HG02973 (cell line): ENCODE measurements around the gene HOXA11.

Source experiments
- ATAC-seq: cut with Tn5 transposase; IDR thresholded peaks from one replicate; pipeline ENCODE4 v1.9.1; 2021; ENCODE audit warnings: moderate library complexity; ENCODE audit not compliant: unreplicated experiment

HOXA11 gene

DNA sequence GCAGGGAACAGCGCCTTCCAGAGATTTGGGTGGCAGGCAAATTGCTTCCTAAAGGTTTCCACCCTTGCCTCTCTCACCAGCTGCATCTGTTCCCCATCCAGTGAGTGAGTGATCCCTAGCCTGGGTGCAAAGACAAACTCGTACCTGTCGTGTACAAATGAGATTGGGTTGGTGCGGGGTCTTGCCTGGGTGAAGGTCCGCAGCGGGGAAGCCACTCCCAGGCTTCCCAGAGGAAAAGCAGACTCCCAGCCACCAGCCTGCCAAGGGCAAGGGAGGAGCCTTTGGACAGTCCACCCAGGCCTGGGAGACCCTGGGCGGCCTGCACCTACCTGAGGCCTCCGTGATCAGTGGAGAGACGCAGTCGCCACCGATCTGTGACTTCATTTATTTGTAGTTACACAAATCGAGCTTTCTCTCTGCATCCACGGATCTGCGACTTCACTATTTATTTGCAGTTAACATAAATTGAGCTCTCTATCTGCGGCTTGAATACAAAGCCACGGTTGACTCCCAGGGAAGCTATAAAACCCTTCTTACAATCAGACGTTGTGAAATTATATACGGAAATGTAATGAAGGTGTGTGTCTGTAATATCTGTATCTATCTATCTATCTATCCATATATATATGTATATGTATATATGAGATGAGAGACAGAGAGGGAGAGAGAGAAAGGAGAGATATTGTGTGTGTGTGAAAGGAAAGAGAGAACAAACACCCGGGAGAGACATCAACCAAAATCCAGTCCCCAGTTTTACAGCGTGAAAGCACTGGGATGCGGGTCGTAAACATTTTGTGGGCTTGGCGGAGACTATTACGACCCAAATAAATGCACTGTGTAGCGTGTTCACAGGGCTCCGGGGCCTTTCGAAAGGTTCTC, 25.5 kb downstream of the HOXA11 start:
- no peak for ATAC-seq

DNA sequence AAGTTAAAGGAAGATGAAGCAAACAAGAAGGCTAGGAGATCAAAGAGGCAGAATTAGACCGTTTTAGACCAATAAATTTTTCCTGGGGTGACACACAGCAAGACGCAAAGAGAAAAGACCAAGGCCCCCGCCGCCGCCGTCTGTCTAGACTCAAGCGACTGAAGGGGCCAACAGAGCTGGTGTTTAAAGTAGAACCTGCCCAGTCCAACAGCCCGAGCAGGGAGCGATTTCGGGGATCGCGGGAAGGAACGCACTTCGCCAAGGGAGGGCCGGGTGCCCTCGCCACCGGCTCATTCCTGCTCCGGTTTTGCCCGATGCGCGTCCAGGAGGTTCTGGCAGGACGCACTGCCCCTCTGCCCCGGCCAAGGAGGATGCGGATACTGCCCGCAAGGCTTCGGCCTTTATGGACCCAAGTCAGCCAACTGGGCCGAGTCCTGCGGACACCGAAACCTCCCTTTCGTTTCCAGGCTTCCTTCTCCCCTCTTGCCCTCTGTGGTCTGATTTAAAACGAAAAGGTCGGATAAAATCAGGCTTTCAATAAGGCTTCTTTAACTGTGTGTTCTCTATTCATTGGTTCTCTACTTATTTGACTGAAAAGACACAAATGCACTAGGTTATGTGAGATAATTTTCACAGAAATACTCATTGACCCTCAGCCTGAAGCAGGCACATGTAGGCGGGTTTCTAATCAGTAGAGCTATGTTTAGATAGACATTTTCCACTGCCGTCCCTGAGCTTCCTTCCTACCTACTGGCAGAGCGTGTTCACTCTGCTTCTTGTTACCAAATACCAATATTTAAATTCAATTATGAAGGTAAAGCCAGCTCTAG, 26.4 kb downstream of the HOXA11 start:
- no peak for ATAC-seq

DNA sequence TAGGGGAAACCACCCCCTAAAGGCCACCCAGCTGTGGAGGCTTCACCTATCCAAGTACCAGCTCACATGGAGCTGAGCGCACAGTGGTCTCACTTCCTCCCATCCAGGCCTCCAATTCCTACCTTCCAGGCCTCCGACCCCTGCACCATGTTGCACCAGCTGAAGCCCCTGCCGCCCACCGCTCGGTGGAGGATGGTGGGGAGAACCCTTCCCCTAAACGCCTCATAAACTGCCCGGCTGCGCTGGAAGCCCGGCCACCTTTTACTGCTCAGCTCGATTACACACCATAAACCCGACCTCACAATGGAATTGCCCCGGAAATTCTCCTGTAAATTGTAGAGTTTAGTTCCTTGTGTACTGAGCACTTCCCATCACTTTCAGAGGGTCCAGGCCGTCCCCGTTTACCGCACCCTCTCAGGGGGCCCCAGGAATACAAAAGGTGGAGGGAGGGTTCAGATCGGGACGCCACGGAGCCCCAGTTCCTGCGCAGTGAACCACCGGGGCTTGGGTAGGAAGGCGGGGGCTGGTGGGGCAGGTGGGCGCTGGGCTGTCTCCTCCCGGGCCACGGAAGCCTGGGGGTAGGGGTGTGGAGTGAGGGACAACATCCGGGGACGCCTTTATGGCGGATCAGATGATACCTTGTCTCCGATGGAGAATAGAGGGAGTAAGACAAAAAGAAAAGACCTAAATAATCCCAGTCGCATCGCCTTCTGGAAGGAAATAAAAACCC, 27.2 kb downstream of the HOXA11 start:
- ATAC-seq, result no peak

DNA sequence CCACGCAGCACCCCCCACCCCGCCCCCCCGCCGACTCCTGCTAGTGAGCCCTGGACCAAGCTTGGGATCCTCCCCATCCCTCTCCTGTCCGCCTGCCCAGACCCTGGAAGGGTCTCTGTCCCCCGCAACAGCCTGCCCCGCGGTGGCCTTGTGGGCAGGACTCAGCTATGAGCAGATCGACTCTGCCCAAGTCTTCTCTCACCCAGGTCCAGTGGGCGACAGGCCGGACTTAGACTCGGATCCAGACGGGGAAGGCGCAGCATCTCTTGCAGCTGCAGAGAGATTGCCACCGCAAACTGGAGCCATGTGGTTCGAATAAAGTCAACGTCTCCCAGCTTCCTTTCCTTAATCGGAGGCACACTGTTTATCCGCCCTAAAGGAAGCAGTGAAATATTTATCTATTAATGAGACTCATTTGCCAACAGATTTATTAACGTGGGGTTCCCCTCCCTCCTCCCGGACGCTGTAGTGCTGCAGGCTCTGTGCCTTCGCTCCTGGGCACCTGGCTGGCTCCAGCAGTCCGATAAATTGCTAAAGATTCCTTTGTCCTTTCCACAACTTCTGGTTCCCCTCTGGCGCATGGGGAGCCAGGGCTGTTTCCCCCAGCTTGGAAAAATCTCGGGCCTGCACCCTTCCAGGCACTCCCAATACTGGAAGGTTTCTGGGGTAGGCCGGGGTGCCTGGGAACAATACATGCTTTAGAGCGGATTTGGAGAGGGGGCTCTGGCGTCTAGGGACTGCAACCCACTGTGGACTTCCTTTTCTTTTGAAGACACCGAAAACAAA, 27.9 kb downstream of the HOXA11 start:
- ATAC-seq, result no peak

DNA sequence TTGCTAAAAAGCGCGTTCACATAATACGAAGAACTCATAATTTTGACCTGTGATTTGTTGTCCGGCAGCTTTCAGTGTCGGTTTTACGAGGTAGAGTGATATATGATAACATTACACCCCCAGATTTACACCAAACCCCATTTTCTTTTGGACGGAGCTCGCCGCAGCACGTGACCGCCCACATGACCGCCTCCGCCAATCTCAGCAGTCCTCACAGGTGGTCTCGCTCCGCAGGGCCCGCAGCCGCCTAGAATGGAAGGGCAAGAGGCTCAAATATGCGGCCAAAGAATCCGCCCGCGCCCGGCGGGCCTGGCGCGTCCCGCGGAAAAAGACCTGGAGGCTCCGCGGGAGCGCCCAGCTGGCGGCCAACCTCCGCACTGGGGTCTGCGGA, 28.5 kb downstream of the HOXA11 start, which contains the start of gene HOXA7:
TSS of gene HOXA7 (minus strand) at position 168 of the 391 bp plus-strand sequence. CDS start at position 38, 130 bp downstream.
- ATAC-seq, result no peak

DNA sequence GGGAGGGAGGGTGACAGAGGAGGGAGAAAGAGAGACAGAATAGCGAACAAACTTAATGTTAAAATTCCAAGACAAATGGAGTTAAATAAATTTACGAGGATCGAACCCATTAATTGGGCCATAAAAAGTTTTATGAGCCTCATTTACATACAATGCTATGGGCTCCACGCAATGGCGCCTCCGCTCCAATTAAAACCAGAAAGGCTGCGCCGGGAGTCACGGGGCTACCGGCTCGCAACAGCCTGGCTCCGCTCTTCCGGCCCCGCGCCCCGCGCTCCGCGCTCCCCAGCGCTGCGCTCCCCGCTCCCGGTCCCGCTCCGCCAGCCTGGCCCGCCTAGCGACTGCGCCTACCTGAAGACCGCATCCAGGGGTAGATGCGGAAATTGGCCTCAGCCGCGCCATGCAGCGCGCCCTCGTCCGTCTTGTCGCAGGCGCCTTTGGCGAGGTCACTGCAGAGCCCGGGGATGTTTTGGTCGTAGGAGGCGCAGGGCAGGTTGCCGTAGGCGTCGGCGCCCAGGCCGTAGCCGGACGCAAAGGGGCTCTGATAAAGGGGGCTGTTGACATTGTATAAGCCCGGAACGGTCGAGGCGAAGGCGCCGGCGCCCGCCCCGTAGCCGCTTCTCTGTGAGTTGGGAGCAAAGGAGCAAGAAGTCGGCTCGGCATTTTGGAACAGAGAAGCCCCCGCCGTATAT, 29.1 kb downstream of the HOXA11 start:
- no peak for ATAC-seq

DNA sequence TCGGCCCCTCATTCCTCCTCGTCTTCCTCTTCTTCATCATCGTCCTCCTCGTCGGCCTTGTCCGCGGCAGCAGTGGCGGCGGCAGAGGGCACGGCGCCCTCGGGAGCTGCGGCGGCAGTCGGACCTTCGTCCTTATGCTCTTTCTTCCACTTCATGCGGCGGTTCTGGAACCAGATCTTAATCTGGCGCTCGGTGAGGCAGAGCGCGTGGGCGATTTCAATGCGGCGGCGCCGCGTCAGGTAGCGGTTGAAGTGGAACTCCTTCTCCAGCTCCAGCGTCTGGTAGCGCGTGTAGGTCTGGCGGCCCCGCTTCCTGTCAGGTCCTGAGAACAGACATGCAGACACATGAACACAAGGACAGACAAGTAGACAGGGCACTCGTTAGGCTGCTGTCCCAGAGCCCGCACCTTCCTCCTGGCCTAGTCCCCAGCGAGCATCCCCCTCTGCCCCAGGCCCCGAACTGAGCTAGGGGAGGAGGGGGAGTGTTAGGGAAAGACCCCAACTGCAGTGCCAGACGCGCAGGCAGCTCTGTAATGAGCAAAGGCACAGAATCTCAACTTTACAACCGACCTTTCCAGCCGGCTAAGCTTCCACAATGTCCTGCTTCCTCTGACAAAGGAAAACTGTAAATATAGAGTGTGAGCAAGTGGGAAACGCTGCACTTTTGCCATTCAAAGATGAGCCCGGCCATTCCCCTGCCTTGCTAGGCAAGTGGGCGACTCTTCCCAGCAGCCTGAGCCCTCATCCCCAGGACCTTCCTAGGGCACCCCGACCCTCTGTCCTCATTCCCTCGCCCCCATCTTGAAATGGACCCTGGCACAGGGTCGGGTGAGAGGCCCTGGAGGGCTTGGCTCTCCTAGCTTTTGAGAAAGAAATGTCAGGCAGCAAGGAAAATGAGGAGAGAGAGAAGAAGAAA, 29.9 kb downstream of the HOXA11 start:
- ATAC-seq, result no peak

DNA sequence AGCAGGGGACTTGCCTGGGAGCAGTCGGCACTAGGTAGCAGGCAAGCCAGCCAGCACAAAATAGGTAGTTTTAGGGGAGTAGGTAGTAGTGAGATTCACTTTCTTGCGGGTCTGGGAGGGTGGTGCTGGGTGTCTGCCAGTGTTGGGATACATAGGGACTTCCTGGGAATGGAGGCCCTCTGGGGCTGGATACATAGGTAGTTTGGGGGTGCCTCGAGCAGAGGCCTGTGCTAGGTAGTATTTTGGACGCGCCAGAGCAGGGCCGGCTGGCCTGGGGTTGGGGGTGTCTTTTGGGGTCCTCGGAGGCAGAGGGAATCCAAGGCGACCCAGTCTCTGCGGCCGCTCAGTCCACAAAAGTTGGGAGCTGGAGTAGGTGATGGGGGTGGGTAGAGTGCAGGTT, 30.7 kb downstream of the HOXA11 start:
- no peak for ATAC-seq

DNA sequence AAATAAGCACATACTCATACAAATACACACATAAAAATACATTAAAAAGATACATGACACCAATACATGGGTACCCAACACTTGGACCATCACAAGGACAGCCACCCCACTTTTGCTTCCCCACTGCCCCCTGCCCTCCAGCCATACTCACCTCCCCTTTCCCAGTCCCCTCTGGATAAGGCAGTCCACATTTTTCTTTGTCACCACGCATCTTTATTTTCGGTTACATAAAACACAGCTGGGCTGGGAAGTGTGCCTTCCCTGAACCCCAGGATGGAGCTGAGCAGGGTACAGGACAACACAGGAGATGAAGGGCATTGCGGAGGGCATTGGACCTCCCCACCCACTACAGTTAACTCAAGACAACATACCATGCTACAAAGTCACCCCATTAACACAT, 31.5 kb downstream of the HOXA11 start:
- ATAC-seq, result no peak

DNA sequence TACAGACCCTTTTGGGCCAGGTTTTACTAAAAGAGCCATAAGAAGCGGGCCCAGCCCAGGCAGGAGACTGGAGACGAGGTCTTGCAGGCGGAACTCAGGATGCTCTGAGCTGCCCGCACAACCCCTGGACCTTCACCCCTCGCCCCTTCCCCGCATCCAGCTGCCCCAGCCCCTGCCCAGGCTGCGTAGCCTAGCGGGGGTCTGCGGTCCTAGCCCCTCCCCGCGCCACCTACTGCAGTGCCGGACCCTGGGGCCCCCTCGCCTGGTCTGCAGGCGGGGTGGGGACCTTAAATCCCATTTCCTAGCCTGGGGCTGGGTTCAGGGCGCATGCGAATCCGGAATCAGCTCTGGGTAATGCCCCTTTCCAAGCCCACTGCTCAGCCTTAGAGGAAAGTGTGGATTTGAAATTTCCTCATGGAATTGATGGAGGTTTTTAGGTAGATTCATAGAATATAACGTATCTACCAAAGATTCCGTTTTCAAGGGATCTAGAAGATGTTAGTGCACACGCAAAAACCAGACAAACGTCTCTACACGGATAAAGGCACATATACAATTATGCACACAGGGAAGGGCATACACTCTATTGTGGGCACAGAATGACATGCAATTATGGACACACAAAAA, 32.1 kb downstream of the HOXA11 start:
- ATAC-seq, result no peak

DNA sequence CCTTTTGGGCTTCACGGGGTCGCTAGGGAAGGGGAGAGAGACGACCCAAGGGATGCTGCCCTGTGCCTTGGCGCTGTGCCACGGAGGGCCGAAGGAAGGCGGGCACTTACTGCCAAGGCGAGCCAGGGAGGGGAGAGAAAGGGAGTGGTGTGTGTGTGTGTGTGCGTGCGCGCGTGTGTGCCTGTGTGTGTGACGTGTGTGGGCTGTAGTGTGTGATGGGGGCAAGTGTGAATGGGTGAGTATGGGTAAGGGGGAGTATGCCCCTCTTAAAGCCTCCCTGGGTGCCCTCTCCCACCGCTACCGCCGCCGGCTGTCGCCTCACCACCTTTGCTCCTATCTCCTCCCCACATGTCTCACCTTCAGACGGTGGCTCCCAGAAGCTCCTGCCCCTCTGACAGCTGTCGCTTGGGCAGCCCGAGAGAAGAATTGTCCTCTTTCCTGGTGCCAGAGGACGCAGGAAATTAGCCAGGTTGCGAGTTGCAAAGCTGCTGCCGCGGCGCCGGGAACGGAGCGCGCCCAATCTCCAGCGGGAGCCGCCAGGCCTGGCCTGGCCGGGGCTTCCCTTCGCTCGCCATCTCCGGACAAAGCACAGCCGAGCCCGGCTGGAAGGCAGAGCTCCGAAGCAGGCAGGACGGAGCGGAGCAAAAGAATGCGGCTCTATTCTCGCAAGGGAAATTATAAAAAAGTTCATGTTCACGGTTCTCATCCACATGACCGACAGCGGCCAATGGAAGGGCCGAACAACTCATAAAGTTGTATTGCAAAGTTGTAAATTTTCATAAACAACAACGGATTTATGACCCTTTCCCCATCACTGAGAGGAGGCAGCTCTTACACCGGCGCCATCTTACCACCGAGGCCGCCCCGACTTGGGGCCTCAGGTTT, 32.9 kb downstream of the HOXA11 start, which contains the start of gene HOXA3:
TSS of gene HOXA3 (minus strand) at position 653 of the 885 bp plus-strand sequence. CDS start 41,943 bp downstream, outside the sequence.
- ATAC-seq, result no peak

DNA sequence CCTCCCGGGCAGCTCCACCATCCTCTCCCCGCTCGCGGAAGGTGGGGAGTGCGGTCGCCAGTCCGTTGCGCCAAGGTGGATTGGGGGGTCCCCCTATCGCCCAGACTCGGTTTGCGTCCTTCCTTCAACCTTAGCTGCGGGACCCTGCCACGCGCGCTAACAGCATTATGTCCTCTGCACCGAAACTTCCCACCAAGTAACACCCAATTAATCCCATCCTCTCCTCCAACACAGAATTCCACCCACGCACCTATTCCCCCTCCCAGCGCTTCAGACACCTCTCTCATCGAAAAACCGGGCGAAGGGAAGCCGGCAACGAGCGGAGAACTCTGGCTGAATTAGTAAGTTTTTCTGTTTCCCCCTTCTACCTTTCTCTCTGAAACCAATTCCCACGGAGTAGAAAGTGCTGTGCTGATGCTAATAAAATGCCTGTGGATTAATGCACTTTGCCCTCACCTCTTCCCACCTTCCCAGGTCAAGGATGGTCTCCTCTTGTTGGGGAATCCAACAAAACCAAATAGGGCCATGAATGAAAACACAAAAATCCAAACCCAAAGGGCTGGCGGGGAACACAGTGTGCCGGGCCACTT, 33.6 kb downstream of the HOXA11 start:
- no peak for ATAC-seq

DNA sequence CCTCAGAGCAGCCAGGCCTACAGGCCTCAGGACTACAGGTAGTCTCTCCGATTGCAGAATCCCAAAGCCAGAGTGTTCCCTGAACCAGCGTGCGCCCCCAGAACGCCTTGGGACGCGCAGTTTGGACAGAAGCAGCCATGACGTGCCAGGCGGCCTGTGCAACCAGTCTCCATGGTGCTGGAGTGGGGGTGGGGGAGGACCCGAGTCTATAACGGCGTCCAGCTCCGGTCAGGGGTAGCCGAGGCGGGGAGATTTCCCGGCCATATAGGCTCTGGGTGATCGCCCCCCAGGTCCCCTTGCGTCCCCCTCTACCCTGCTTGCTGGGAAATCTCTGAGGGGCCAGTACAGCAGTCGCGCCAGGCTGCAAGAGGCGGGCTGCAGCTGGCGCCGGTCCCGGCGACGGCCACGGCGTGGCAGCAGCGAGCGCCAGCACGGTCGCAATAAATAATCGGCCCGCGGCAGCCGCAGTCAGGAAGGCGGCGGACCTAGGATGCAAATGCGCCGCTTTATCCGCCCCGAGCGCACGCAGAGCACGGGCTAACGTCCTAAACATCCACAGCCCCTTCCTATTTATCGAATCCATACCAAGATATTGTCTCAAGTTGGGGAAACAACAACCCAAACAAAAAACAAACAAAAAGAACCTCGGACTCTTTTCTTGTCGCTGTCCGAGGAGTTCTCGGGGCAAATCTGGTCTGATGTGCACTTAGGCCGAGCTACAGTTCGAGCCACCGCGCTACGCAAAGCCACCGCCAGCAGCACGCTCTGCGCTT, 34.3 kb downstream of the HOXA11 start:
- ATAC-seq, result peak; percentile 86

DNA sequence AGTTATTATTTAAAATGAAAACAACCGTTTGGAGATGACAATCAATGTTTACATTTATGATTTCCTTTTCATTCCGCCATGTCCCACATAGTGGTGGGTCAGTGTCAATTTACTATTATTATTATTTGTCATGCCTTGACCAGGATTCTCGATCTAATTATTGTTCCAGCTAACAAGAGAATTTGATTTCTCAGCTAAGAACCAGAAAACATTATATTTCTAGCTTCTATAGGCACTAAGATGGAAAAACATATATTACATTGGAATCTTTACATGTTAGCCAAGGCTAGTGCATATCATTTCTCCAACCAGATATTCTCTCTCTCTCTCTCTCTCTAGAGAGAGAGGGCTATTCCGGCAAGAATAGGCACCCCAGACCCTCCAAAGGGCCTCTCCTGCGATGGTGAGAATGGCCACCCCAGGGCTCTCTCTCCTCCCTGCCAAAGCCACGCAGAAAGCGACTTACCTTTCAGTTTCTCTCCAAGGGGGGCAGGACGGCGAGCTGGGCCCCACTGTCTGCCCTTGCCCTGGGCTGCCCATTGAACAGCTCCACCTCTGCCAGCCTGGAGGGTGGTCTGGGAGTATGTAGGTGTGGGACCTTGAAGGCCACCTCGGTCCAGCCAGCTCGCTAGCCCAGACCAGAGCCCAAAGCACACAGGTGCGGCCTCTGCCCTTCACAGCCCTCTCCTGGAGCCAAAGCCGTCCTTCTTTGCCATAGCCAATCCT, 35.0 kb downstream of the HOXA11 start:
- no peak for ATAC-seq
